Measurements from ENCODE around the gene ADSS1. TPM values are rescaled to one million over a fixed set of nuclear protein-coding genes. Genes with fewer than 3 reads are reported as not detected.

Gene ADSS1
- polyA plus RNA-seq, 3 donors from 2014 or later = 0.43 to 2.4 (median 1.2) TPM

GRCh38 chr14:104691546-104692260 lies 32.3 kb upstream of the ADSS1 start:
- H3K4me1 Mint-ChIP-seq = peaks cover 20 to 40% of the 10 kb centered on the region in 2 donors
- no peaks in the 10 kb centered on the region for H3K9me3 Mint-ChIP-seq
- H3K4me3 Mint-ChIP-seq = peak overlapping the region in 1 of 5 donors; percentile 45
- H3K36me3 Mint-ChIP-seq = no peaks in the 10 kb centered on the region
- H3K27me3 Mint-ChIP-seq (ENCODE audit: low read depth in 3 of 3) = no peaks in the 10 kb centered on the region
- DNase-seq = no peak
- H3K27ac Mint-ChIP-seq = peak overlapping the region in 1 of 6 donors; percentile 7

- Mint-ChIP-seq H3K36me3 (no peaks in the 10 kb centered on the region), H3K9me3 (no peaks in the 10 kb centered on the region), H3K27me3 (ENCODE audit: low read depth in 3 of 3) (no peaks in the 10 kb centered on the region), H3K4me3 (no peak overlapping the region), H3K27ac (no peak overlapping the region), H3K4me1 (peaks cover 13 to 33% of the 10 kb centered on the region in 2 donors)
- DNase-seq = no peak
Observed at GRCh38 chr14:104692261-104692938, 31.6 kb upstream of the ADSS1 start.

DNA sequence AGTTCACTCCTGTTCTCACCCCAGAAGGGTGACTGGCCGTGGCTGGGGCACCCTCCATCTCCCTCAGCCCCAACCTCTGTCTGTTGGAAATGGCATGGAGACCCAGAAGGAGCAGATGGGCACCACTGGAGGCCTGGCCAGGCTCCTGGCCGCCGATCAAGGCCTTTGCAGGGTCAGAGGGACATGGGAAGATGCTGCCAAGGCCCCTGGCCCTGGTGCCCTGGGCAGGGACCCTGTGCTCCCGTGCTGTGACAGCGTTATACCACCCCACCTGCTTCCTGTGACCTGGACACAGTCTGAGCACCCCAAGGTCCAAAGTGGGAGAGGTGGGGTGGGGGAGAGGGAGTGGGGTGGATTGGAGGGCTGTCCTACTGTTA lies 31.1 kb upstream of the ADSS1 start:
- Mint-ChIP-seq H3K4me3 (no peak overlapping the region), H3K27ac (no peak overlapping the region), H3K4me1 (peaks cover 11 to 29% of the 10 kb centered on the region in 2 donors), H3K36me3 (no peaks in the 10 kb centered on the region), H3K27me3 (ENCODE audit: low read depth in 3 of 3) (no peaks in the 10 kb centered on the region), H3K9me3 (no peaks in the 10 kb centered on the region)
- no peak for DNase-seq

DNA sequence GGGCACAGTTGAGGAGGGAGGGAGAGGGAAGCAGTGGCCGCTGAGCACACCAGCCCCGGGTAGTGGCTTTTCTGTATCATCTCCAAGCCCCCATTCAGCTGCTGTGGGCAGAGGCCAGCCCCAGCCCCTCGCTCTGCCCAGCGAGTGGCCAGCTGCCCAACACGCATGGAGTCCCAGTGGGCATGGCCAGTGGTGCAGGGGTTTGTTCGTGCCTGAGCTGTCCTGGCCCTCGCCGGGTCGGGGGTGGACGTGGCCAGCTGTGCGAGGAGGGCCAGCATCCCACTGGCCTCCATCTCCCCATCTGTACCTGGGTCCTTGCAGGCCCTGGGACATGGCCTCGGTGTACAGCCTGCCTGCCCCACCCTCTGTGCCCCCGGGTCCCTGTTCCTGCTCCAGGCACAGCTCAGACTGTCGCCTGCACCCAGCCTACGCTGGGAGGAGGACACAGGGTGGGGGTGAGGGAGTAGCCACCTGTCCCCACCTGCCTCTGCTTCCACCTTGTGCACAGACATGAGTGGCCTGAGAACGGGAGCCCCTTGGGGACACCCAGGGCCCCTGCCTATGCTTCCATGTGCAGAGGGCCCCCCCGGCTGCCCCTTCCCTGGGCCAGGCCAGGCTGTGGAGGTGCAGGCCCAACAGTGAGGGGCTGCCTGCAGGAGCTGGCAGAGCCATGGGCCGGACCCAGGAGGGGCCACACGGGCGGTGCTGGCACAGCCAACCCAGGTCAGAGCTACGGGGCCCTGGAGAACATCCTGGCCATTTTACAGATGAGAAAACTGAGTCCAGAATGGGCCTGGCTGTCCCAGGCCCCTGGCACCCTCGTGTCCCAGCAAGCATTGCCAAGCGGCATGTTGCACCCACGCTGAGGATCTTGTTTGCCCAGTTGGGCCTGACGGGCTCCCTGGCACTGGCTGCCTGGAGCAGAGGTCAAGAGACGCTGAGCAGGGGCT lies 30.3 kb upstream of the ADSS1 start:
- Mint-ChIP-seq H3K4me3 (peak overlapping the region in 2 of 5 donors; percentile 29 to 65), H3K9me3 (no peaks in the 10 kb centered on the region), H3K27me3 (ENCODE audit: low read depth in 3 of 3) (no peaks in the 10 kb centered on the region), H3K4me1 (peaks cover 11 to 28% of the 10 kb centered on the region in 2 donors), H3K36me3 (no peaks in the 10 kb centered on the region), H3K27ac (peak overlapping the region in 2 of 6 donors; percentile 13 to 22)
- DNase-seq = no peak

GRCh38 chr14:104694475-104694950 lies 29.5 kb upstream of the ADSS1 start:
- Mint-ChIP-seq H3K4me1 (peaks cover 11 to 28% of the 10 kb centered on the region in 2 donors), H3K9me3 (no peaks in the 10 kb centered on the region), H3K27ac (peak overlapping the region in 2 of 6 donors; percentile 13 to 22), H3K4me3 (peak overlapping the region in 2 of 5 donors; percentile 39 to 65), H3K36me3 (no peaks in the 10 kb centered on the region), H3K27me3 (ENCODE audit: low read depth in 3 of 3) (no peaks in the 10 kb centered on the region)
- no peak for DNase-seq

DNA sequence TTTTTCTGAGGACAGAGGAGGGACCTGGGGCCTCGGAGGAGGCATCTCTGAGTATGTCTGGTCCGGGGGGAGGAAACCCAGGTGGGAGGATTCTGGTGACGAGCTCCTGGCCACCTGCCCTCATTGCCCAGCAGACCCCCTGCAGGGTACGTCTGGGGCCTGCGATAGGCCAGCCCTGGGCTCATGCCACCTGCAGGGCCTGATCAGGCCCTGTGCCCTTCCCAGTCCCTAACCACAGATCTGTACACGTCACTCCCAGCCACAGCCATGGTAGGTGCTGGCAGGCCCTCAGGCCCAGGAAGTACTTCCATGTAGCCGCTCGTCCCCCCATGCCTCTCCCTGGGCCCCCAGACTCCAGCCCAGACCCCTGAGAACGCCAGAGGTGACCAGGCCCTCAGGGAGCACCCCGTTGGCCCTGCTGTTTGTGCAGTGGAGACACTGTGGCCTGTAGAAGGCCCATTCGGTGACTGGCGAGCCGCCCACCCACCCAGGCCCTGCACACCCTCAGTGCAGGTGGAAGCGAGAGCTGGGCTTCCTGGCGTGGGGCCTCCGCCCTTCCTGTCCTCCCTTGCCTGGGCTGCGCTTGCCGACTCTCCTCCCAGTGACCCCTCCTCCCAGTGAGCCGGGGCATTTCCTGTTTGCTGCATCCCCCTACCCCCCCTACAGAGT lies 28.9 kb upstream of the ADSS1 start:
- peak; percentile 27 to 54 (median 39) for DNase-seq
- H3K36me3 Mint-ChIP-seq = no peaks in the 10 kb centered on the region
- peak overlapping the region in 4 of 6 donors; percentile 23 to 87 (median 71) for H3K27ac Mint-ChIP-seq
- peaks cover 11 to 27% of the 10 kb centered on the region in 2 donors for H3K4me1 Mint-ChIP-seq
- peak overlapping the region; percentile 20 to 65 (median 38) for H3K4me3 Mint-ChIP-seq
- no peaks in the 10 kb centered on the region for H3K27me3 Mint-ChIP-seq (ENCODE audit: low read depth in 3 of 3)
- no peaks in the 10 kb centered on the region for H3K9me3 Mint-ChIP-seq

DNA sequence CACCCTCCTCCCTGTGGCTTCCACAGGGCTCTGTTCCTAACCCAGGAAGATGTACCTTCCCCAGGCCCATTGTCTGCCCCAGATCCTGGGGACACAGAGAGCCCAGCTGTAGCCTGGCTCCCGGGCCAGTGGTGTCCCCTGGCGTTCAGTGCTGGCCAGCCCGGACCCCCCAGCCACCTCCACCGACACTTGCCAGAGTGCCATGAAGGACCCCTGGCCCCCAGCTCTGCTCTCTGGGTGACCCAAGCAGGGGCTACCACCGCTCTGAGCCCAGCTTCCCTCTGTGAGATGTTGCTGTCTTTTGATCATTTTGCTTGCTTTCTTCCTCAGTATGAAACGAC lies 28.4 kb upstream of the ADSS1 start:
- Mint-ChIP-seq H3K36me3 (no peaks in the 10 kb centered on the region), H3K4me3 (peak overlapping the region in 4 of 5 donors; percentile 38 to 65 (median 49)), H3K27ac (peak overlapping the region; percentile 23 to 87 (median 74)), H3K4me1 (peaks cover 11 to 25% of the 10 kb centered on the region in 2 donors), H3K9me3 (no peaks in the 10 kb centered on the region), H3K27me3 (ENCODE audit: low read depth in 3 of 3) (no peaks in the 10 kb centered on the region)
- DNase-seq = no peak

- Mint-ChIP-seq H3K9me3 (no peaks in the 10 kb centered on the region), H3K27ac (no peak overlapping the region), H3K4me3 (no peak overlapping the region), H3K4me1 (peaks cover 11 to 21% of the 10 kb centered on the region in 2 donors), H3K27me3 (ENCODE audit: low read depth in 3 of 3) (no peaks in the 10 kb centered on the region), H3K36me3 (no peaks in the 10 kb centered on the region)
- no peak for DNase-seq
Observed at GRCh38 chr14:104696671-104697316, 27.2 kb upstream of the ADSS1 start.

DNA sequence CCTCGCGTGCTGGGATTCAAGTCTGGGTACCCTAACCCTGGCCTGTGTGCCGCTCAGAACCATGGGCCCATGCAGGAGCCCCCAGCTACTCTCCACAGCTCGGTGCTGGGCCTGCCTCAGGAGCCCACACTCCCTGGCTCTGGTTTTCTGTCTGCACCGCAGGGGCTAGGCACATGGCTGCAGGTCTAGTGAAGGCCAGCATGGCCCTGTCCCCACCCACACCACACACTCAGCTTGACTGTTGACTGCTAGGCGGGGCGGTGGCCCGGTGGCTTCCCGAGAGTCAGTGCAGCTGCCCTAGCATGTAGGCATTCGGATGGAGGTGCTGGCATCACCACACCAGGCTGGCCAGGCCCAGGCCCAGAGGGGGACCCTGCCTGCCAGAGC lies 26.7 kb upstream of the ADSS1 start:
- H3K36me3 Mint-ChIP-seq = no peaks in the 10 kb centered on the region
- peaks cover 0 to 2% (median 0%) of the 10 kb centered on the region in 3 donors for H3K27me3 Mint-ChIP-seq (ENCODE audit: low read depth in 3 of 3)
- H3K27ac Mint-ChIP-seq = no peak overlapping the region
- no peak overlapping the region for H3K4me3 Mint-ChIP-seq
- DNase-seq = no peak
- peaks cover 11 to 21% of the 10 kb centered on the region in 2 donors for H3K4me1 Mint-ChIP-seq
- H3K9me3 Mint-ChIP-seq = no peaks in the 10 kb centered on the region

DNA sequence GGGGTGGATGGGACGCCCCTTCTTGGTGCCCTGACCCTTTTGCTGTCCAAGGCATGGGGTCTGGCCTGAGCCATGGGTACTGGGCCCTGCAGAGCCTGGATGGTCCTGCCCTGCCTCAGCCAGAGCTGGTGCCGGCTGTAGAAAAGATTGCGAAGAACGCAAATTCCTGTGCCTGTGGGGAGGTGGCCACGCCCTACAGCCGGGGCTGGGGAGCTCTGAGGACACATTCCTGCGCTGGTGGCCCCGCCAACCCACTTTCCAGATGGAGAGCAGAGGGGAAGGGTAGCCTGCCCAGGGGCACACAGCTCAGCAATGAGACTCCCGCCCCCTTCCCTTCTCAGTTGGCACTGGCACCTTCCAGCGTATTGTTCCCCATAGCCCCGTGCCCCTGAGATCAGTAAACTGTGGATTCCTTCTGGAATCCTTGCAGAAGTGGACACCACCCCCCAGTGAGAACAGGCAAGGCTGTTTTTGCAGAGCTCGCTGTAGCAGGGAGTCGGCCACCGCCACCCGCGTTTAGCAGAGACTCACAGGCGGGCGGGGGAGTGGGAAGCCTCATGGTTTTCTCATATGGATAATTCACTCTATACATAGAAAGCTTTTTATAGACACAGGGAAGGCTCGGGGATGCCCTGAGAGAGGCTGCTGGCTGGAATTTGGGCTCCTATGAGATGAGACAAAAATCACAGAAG lies 26.0 kb upstream of the ADSS1 start:
- H3K4me3 Mint-ChIP-seq = no peak overlapping the region
- peaks cover 11 to 21% of the 10 kb centered on the region in 2 donors for H3K4me1 Mint-ChIP-seq
- no peaks in the 10 kb centered on the region for H3K36me3 Mint-ChIP-seq
- no peak for DNase-seq
- no peak overlapping the region for H3K27ac Mint-ChIP-seq
- no peaks in the 10 kb centered on the region for H3K9me3 Mint-ChIP-seq
- peaks cover 0 to 2% (median 0%) of the 10 kb centered on the region in 3 donors for H3K27me3 Mint-ChIP-seq (ENCODE audit: low read depth in 3 of 3)

- Mint-ChIP-seq H3K4me3 (no peak overlapping the region), H3K27me3 (ENCODE audit: low read depth in 3 of 3) (peaks cover 0 to 2% (median 0%) of the 10 kb centered on the region in 3 donors), H3K27ac (no peak overlapping the region), H3K36me3 (no peaks in the 10 kb centered on the region), H3K9me3 (no peaks in the 10 kb centered on the region), H3K4me1 (peaks cover 11 to 21% of the 10 kb centered on the region in 2 donors)
- no peak for DNase-seq
Observed at GRCh38 chr14:104698688-104699425, 25.2 kb upstream of the ADSS1 start.

GRCh38 chr14:104699426-104699748 lies 24.6 kb upstream of the ADSS1 start:
- peaks cover 0 to 2% (median 0%) of the 10 kb centered on the region in 3 donors for H3K27me3 Mint-ChIP-seq (ENCODE audit: low read depth in 3 of 3)
- no peak overlapping the region for H3K27ac Mint-ChIP-seq
- H3K36me3 Mint-ChIP-seq = no peaks in the 10 kb centered on the region
- no peak for DNase-seq
- peaks cover 11 to 17% of the 10 kb centered on the region in 2 donors for H3K4me1 Mint-ChIP-seq
- H3K9me3 Mint-ChIP-seq = no peaks in the 10 kb centered on the region
- H3K4me3 Mint-ChIP-seq = no peak overlapping the region
